HS-27A (cell line): ENCODE data around the gene INPP5E.

Source experiments
- DNase-seq: peaks from one replicate; pipeline ENCODE4 v3.0.0-alpha.2; 2012; ENCODE audit warnings: low read depth, missing footprints

Gene INPP5E

GRCh38 chr9:136473354-136473721 is 33.7 kb upstream of the INPP5E start:
- no peak for DNase-seq

GRCh38 chr9:136472640-136473353 is 33.2 kb upstream of the INPP5E start:
- no peak for DNase-seq

GRCh38 chr9:136471802-136472487 is 32.3 kb upstream of the INPP5E start:
- no peak for DNase-seq

DNA sequence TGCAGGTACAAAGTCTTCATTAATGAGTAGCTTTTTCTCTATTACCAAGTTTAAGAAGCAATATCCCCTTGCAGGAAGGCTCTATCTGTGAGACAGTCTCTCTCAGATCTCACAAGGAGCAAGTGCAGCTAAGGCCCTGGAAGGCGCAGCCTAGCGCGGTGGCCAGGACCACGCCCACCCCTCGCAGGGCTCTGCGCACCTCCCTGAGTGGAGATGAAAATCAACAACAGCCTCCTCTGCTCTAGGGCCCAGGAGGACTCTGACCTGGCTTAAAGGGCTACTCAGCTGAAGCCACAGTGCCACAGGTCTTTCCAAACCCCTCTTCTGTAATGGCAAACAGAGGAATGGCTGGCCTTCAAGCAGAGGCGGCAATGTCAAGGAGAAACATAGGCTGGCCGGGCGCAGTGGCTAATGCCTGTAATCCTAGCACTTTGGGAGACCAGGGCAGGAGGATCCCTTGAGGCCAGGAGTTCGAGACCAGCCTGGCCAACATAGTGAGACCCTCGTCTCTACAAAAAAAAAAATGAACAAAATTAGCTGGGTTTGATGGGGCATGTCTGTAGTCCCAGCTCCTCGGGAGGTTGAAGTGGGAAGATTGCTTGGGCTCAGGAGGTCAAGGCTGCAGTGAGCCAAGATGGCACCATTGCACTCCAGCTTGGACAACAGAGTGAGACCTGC is 31.3 kb upstream of the INPP5E start:
- DNase-seq: no peak

DNA sequence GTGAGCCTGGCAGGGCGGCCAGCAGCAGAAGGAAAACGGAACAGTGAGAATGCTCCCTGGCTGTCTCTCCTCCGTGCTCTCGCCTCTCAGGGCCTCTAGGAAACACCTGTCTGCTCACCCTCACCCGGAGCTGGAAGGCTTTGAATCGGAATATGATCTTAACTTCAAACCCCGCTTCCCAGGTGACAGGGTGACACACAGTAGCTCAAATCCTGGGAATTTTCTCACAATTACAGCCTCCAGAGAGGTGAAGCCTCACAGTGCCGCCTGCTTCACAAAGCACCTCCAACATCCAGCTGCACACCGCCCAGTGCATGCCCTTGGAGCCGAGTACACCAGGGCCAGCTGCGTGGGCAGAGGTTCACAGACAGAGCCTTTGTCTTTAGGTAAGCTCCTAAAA is 30.7 kb upstream of the INPP5E start:
- no peak for DNase-seq

DNA sequence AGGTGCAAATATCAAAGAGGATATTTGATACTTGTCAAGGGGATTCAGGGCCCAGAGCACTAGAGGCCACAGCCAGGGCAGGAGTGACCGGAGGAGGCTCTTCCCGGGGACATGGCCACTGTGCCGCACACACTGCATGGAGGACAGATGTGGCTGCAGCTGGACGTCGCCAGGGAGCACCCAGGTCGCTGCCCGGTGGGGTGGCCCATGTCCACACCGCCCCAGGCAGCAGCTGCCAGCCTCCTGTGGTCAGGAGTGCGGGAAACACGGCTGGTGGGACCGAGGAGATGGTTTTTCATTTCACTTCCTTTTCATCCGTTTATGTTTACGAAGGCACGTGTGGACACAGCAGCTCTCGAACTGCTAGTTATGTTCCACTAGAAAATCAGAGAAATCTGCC is 28.1 kb upstream of the INPP5E start:
- no peak for DNase-seq

- DNase-seq: no peak
Observed at GRCh38 chr9:136466155-136466541, 26.5 kb upstream of the INPP5E start.

- no peak for DNase-seq
Observed at GRCh38 chr9:136465500-136466154, 26.0 kb upstream of the INPP5E start.

DNA sequence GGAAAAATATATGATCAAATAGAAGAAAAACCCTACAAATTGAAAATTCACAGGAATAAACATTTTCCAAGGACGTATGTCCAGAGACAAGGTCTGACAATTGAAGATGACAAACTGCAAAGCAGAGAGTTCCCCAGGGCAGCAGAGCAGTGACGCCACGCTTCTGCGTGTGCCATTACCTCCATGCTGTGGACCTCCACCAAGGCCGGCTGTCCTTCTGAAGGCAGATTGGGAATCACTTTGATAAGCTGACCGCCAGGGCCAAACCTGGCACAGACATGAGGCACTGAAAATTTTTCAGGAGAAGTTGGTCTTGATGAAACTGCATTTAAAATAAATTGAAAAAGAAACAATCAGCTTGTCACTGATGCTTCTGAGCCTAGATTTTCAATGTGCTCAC is 24.6 kb upstream of the INPP5E start:
- no peak for DNase-seq

- DNase-seq: no peak
Observed at GRCh38 chr9:136463578-136463977, 23.9 kb upstream of the INPP5E start.

DNA sequence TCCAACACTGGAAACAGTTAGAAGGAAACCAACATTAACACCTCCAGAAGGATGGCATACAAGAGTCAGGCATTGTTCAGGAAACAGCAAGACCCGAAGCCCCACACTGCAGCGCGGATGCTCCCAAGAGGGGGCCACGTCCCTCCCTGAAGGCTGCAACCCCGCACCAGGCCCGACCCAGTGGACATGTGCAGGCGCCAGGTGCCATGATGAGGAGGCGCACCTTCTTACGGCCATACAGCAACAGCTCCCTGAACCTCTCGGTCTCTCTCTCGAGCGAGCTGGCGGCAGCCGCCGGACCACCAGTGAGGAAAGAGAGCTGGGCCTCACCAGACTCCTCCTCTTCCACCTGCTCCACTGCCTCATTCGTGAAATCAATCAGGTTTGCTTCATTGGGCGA is 23.0 kb upstream of the INPP5E start:
- no peak for DNase-seq

DNA sequence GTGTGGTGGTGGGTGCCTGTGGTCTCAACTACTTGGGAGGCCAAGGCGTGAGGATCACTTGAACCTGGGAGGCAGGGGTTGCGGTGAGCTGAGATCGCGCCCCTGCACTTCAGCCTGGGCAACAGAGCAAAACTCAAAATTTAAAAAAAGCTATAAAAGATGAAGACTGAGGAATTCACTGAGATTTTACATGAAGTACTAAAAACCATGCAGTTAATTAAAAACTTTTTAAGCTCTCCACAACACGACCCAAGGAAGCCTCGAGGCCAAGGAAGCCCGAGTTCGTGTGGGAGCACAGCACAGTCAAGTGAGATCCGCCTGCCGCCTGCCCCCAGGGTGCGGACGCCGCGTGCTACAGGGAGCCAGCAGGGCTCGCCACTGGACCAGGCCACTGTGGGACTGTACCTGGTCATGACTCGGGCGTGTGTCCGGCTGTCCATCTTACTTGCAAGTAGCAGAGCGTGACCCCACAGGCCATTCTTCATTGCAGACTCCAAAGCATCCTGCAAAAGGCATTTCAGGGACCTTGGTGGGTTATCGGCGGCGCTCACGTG is 21.2 kb upstream of the INPP5E start:
- no peak for DNase-seq

DNA sequence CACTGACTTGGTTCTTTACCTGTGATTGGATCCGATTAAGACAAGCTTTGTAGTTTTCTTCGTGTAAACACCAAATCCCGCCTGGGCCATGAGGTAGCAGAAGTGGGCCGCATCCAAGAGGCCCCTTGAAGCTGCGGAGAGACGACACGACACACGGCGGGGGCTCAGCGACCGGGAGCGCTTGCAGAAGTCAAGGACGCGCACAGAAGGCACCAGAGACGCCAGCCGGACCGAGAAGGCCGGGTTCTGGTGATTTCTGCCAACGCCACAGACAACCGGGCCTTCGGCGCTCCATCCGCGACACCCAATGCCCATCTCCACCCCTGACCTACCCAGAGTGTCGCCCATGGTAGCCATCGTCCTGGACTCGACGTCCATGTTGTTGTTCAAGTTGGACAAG is 19.8 kb upstream of the INPP5E start:
- DNase-seq: no peak

DNA sequence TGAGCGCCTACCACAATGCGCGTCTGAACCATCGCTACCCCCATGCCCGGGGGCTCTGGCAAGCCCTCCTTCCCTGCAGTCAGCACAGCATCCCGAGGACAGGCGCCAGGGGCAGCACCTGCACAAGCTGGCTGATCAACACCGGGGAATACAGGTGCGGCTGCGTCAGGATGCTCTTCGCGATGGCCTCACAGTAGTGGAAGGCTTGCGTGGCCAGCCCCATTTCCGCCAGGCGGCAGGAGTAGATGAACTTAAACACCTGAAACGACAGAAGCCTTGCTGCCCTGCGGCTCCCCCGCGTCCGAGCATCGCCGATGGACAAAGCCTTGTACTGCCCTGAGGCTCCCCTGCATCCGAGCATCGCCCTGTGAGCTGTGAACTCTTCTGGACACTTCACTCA is 17.7 kb upstream of the INPP5E start:
- no peak for DNase-seq

GRCh38 chr9:136456258-136456657 is 16.6 kb upstream of the INPP5E start:
- no peak for DNase-seq

DNA sequence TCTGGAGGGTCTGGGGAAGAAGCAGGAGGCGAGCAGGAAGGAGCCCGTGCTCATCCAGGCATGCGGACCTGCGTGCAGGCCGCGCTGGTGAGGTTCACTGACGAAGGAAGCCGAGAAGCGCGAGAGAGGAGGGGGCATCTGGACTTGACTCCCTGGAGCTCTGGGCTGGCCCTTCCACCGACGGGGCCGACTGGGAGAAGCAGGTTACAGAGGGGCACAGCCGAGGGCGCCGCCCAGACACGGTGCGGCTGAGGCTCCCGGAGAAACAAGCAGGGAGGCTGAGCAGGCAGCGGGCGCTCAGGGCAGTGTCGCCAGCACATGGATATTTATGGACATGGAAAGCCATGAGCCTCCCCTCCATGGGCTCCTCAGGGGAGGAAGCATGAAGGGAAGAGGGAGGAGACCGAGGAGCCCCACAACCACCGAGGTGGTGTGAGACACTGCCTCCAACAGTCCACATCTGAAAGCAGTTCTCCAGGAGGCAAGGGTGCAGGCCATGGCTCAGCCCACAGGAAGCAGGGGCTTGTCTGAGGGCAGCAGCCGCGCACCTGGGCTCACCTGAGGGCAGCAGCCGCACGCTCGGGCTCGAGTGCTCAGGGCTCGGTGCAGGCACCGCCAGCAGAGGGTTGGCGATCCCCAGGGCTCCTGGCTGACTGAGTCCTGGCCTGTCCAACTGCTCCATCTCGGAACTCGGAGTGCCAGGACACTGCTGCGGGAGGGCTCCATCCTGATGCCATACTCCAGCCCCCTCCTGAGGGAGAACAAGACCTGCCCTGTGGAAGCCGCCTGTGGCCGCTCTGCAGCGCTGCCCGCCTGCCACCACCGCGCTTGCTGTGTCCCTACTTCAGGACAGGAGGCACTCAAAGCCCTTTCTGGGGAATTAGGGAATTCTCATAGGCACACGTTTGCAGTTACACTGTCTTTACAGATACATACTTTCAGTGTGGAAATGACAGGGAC is 15.7 kb upstream of the INPP5E start:
- DNase-seq: no peak

DNA sequence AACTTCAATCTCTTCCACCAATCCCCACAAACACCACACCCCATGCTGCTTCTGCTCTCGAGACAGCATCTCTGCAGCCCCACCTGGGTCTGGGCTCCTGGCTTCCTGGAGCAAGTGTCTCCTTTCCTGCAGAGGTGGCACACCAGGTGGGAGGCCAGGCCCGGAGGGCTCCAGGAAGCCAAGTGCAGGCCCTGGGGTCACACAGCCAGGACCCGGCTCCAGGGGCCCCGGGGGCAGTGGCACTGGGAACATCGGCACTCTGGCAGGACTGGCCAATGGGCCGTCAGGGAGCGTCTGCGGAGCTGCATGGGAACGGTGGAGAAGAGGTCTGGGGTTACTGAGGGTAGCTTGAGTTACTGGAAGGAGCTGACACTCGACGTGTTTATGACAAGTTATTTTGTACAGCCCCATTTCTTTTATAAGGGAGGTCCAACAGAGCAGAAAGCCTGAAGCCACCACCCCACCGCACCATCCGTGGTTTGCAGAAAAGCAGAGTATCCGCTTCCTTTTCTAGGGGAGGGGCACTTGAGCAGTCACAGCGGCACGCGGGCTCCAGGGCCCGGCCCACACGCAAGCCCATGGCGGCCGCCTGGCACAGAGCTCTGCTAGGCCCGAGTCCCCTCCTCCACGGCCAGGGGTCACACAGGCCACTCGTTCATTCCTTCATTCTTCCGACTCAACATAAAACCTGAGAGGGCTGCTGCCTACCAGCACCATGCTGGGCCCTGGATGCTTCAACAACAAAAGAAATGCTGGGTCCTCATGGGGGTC is 14.6 kb upstream of the INPP5E start:
- no peak for DNase-seq

DNA sequence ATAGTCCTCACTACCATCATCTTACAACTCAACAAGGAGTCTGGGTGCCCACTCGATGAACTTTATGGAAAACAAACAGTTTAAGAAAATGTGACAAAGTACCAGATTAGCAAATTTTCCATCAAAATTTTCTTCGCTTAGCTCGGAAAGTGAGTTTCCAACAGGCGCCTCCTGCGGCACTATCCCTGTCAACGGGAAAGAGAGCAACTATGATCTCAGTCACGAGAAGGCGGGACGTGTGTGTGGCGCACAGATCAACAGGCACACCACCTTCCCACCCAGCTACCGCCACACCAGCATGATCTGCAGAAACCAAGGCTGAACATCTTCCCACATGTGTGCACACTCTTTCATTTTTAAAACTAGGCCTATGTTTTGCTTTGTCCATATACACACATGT is 13.7 kb upstream of the INPP5E start:
- DNase-seq: no peak

- DNase-seq: no peak
Observed at GRCh38 chr9:136451221-136451877, 11.7 kb upstream of the INPP5E start.

DNA sequence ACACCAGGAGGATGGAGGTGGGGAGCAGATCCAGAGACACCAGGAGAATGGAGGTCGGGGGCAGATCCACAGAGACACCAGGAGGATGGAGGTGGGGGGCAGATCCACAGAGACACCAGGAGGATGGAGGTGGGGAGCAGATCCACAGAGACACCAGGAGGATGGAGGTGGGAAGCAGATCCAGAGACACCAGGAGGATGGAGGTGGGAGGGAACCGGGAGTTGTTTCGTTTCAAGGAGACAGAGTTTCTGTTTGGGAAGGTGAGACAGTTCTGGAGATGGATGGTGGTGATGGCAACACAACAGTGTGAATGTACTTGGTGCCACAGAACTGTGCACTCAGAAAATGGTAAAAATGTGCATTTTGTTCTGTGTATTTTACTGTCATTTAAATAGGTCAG is 9.0 kb upstream of the INPP5E start:
- DNase-seq: no peak
